Hypothalamus (tissue), 51 donors: ENCODE data around the gene PEMT.

Experiments used
- DNase-seq, 51 donors: peaks; one replicate each; lab custom pipeline; 2025; lab: John Stamatoyannopoulos, UW

Gene PEMT

DNA sequence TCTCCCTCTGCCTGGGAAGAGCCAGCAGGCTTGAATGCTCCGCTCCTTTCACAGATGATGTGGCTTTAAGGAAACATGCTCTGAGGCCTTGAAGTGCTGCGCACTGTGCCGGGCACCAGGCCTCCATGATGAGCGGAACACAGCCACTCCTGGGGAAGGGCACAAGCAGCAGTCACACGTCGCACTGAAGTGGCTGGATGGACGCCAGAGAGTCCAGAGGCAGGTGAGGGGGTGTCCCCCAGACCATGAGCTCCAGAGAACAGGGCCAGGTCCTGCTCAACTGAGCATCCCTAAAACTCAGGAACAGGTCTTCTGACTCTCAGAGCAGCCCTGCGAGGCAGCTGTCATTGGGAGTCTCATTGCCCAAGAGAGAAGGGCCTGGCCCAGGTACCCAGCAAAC, 35.6 kb downstream of the PEMT start:
- no peak for DNase-seq

DNA sequence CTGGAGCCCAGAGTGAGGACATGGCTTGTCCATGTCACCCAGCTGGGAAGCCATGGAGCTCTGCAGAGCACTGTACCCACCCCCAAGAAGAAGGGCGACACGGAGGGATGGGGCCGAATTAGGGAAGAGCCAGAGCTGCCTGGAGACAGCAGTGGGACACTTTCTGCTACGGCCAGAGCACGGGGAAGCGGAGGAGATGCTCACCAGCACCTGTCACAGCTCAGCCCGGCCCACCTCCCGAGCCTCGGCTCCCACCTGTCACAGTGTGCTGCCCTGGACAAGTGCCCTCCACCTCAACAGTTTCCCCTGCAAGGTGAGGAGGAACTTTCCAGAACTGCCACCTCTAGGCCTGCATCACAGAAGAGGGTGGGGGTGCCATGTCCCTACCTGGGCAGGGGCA, 36.4 kb downstream of the PEMT start:
- no peak for DNase-seq

DNA sequence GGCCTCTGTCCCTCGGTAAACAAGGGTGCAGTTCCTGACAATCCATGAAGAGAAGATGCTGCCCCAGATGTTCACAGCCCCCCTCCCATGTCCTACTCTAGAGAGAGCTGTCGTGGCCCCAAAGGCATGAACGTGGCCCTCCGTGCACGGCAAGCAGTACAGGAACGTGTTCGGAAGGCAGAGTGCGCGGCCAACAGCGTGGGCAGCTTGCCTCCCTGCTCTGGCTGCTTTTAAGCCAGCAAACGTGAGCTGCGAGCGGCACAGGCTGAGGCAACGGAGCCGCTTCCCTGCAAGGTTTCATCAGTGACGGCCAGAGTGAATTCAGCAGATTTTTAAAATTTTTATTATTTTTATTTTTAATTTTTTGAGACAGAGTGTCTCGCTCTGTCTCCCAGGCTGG, 37.2 kb downstream of the PEMT start:
- DNase-seq, result no peak

GRCh38 chr17:17553217-17554195, 38.0 kb downstream of the PEMT start:
- no peak for DNase-seq

DNA sequence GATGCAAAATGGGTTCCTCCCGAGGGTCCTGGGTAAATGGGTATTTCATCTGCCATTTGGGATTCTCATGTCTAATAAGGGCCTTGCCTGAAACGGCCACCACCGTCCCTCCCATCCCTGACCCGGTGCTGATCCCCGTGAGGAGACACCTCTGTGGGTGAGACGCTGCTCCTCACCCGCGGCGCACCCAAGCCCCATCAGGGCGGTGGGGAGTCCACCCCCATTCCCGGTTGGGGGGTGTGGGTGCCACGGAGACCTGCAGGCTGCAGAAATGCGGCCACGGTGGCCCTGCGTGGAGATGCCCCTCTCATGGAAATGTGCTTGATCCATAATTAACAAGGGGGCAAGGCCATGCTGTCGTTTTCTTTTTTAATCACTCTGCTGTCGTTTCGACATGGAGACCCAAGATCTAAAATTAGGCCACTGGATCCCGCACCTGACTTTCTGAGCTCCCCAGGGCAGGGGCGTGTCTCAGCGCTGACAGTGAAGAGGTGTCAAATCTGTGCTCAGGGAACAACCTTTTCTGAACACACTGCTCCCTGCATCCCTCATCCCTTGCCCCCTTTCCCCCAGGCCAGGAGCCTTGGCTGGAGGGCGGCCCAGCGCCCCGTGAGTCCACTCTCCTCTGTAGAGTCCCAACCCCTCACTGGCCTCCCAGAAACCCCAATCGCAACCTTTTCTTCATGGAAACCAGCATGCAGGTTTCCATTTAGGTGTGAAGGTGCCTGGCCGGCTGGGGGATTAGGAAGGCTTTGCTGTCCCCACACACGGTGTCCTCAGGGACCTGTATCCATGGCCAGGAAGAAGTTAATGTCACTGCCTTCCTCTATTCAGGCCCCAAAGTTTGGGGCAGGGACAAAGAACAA, 38.9 kb downstream of the PEMT start:
- no peak for DNase-seq

DNA sequence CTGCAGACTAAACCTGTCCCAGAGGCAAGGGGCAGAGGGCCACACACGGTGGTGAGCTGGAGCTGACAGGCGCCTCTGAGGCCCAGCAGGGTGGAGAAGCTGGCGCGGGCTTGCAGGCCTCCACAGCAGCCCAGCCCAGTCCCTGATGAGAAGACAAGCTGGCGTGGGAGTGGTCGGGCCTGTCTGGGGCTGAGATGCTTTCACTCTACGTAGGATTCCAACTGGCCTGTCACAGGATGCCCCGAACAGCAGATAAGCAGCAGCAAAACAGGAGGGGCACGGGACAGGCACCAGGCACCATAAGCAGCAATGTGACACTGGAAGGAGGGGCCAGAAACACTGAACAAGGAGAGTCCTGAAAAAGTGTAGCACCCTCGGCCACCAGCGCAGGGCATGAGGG, 40.1 kb downstream of the PEMT start:
- no peak for DNase-seq

DNA sequence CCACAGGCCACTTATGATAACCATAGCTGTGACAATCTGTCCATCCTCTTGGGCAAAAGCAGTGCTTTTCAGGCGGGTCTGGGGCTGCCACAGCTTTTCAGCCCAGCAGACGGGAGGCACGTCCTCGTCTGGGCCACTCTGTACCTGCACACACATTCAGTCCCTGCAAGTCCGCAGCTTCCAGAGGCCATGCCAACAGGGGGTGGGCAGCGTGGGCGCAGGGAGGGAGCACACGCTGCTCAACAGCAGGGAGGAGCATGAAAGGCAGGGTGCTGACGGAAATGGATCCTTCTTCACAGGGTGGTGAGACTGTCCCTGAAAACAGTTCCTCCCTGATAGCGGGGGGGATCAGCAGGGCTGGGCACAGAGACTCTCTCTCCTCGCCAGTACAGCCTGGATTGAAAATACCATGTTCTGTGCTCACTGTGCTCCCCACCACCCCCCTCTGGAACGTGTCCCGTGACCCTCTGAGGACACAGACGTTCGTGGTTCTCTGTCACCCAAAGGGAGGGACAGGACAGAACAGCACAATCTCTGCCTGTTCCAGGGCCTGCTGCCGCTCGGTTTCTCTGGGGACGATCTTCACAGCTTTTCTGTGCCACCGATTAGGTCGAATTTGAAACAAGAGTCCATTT, 41.7 kb downstream of the PEMT start:
- DNase-seq, result peak in 6 of 51 donors; percentile 10 to 37 (median 28)

GRCh38 chr17:17548044-17548443, 43.5 kb downstream of the PEMT start:
- DNase-seq, result no peak

GRCh38 chr17:17547210-17547764, 44.2 kb downstream of the PEMT start:
- no peak for DNase-seq

DNA sequence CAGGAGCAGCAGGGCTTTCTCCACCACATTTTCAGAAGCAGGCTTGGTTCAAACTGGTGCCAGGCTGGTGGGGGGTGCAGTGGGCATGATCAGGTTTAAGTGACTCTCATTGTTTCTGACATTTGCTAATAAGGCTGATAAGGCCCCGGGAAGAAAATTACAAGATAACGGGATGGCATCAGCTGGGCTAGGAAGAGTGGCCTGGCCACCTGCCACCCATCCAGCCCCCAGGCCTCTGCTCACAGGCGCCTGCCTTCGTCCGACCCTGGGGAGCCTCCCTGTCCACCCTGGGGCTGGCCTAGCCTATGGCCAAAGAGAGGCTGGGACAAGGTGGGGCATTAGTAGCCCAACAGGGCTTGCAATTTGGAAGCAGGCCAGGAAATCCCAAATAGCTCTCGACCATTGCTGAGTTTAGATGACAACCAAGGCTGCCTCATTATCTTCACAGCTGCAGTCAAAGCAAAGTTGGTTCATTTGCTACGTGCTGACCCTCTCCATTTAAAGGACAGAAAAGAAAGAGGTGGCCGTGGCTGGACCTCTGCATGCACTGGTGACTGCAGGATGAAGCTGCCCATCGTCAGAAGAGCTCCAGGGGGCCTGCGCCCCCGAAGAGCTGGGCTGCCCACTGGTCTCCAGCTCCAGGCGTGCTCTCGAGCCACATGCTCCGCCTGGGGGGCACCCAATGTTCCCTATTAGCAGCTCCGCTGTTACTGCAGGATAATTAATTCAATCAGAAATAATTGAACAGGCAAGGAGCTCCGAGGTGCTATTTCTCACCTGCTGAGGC, 44.9 kb downstream of the PEMT start:
- DNase-seq, result no peak

DNA sequence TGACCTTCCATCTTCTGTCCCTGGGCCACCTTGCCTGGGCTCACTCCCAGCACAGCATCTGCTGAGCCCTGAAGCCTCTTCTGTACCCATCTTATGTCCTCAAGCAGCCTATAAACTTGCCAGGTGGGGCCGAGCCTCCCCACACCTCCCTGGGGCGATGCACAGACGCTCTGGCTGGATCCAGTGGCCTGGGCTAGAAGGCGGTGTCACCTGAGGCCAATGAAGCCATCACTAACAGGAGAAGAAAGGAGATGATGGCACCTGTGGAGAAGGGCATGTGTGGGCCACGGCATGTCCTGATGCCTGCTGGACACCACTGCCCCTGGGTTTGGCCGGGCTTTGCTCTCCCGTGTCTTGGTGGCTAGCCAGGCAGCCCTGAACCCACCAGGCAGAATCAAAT, 45.5 kb downstream of the PEMT start:
- DNase-seq, result no peak

GRCh38 chr17:17545031-17545820, 46.3 kb downstream of the PEMT start:
- peak in 3 of 51 donors; percentile 16 to 29 (median 24) for DNase-seq

- DNase-seq, result no peak
Observed at GRCh38 chr17:17542906-17543635, 48.4 kb downstream of the PEMT start.

GRCh38 chr17:17541640-17542001, 49.9 kb downstream of the PEMT start:
- DNase-seq, result no peak

GRCh38 chr17:17540935-17541639, 50.4 kb downstream of the PEMT start:
- no peak for DNase-seq

GRCh38 chr17:17540278-17540906, 51.1 kb downstream of the PEMT start:
- DNase-seq, result no peak

DNA sequence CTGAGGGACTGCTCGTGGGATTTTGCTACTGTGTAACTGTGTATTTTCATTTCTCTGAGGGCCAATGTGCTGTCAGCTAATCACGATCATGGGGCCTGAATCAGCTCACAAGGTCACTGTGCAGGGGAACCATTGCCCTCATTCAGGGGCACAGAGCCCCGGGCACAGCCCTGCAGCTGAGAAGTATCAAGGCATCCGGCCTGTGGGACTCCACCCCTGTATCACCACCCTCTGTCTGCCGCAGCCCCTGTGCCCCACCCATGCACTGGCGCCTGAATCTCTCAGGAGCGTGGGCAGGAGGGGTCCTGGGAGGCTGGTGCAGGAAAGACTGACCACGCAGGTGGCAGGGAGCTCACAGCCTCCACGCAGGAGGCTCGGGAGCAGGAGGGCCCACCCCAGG, 51.9 kb downstream of the PEMT start:
- DNase-seq, result no peak
